Trophoblast cell (in vitro differentiated cells and primary cell): ENCODE results near the gene THRA.

Experiments used
- DNase-seq, 2 donors: peaks; one replicate each; pipeline ENCODE4 v3.0.0-alpha.2; 2016
- H2AFZ ChIP-seq: 2 replicates; pipeline ENCODE4 v1.6.1; 2013; ENCODE audit warnings: low read length, moderate library complexity, mild to moderate bottlenecking; ENCODE audit not compliant: insufficient read depth, poor library complexity
- H2AK5ac ChIP-seq: 2 replicates; pipeline ENCODE4 v1.6.1; 2013; ENCODE audit warnings: mild to moderate bottlenecking, low read length
- H2BK120ac ChIP-seq: 2 replicates; pipeline ENCODE4 v1.6.1; 2013; ENCODE audit warnings: low read length, mild to moderate bottlenecking, moderate library complexity; ENCODE audit not compliant: insufficient read depth, poor library complexity
- H2BK12ac ChIP-seq: 2 replicates; pipeline ENCODE4 v1.6.1; 2013; ENCODE audit warnings: mild to moderate bottlenecking, low read length, moderate library complexity
- H2BK5ac ChIP-seq: 2 replicates; pipeline ENCODE4 v1.6.1; 2013; ENCODE audit warnings: low read length, low read depth, moderate library complexity, mild to moderate bottlenecking; ENCODE audit not compliant: poor library complexity
- H3K14ac ChIP-seq: 2 replicates; pipeline ENCODE4 v1.6.1; 2013; ENCODE audit warnings: mild to moderate bottlenecking, low read length
- H3K18ac ChIP-seq: 2 replicates; pipeline ENCODE4 v1.6.1; 2013; ENCODE audit warnings: mild to moderate bottlenecking, low read length
- H3K23ac ChIP-seq: 2 replicates; pipeline ENCODE4 v1.6.1; 2013; ENCODE audit warnings: low read length
- H3K27ac ChIP-seq: 2 replicates; pipeline ENCODE4 v1.5.1; 2013; ENCODE audit warnings: low read depth, mild to moderate bottlenecking, inconsistent platforms, low read length, moderate library complexity
- H3K27me3 ChIP-seq: 2 replicates; pipeline ENCODE4 v1.6.1; 2013; ENCODE audit warnings: inconsistent platforms, mild to moderate bottlenecking, low read length, moderate library complexity; ENCODE audit not compliant: insufficient read depth
- H3K36me3 ChIP-seq, 2 experiments: 1 replicate in 1 of 2; 2 replicates in 1 of 2; pipeline ENCODE4 v1.6.1; 2013; ENCODE audit warnings: low read length in 2 of 2, mild to moderate bottlenecking in 2 of 2, moderate library complexity in 1 of 2; ENCODE audit not compliant: insufficient read depth in 2 of 2, control insufficient read depth in 1 of 2
- H3K4ac ChIP-seq: 2 replicates; pipeline ENCODE4 v1.6.1; 2013; ENCODE audit warnings: low read depth, mild to moderate bottlenecking, low read length, moderate library complexity
- H3K4me1 ChIP-seq, 2 experiments: 1 replicate in 1 of 2; 2 replicates in 1 of 2; pipeline ENCODE4 v1.6.1; 2013; ENCODE audit warnings: low read length in 2 of 2, mild to moderate bottlenecking in 2 of 2, moderate library complexity in 1 of 2; ENCODE audit not compliant: insufficient read depth in 2 of 2, control insufficient read depth in 1 of 2
- H3K4me2 ChIP-seq: 2 replicates; pipeline ENCODE4 v1.6.1; 2013; ENCODE audit warnings: inconsistent platforms, mild to moderate bottlenecking, low read length, moderate library complexity
- H3K4me3 ChIP-seq: 2 replicates; pipeline ENCODE4 v1.5.1; 2013; ENCODE audit warnings: mild to moderate bottlenecking, low read depth, low read length, inconsistent platforms
- H3K79me1 ChIP-seq: one replicate; pipeline ENCODE4 v1.6.1; 2013; ENCODE audit warnings: low read length
- H3K79me2 ChIP-seq: 2 replicates; pipeline ENCODE4 v1.6.1; 2013; ENCODE audit warnings: low read length, mild to moderate bottlenecking; ENCODE audit not compliant: control insufficient read depth, insufficient read depth, poor library complexity
- H3K9ac ChIP-seq: 2 replicates; pipeline ENCODE4 v1.6.1; 2013; ENCODE audit warnings: mild to moderate bottlenecking, low read length
- H3K9me3 ChIP-seq: 2 replicates; pipeline ENCODE4 v1.6.1; 2013; ENCODE audit warnings: low read depth, mild to moderate bottlenecking, control low read depth, inconsistent platforms, low read length; ENCODE audit not compliant: insufficient read depth
- H4K12ac ChIP-seq: 2 replicates; pipeline ENCODE4 v1.6.1; 2013; ENCODE audit warnings: low read depth, mild to moderate bottlenecking, low read length, moderate library complexity
- H4K8ac ChIP-seq: 2 replicates; pipeline ENCODE4 v1.6.1; 2013; ENCODE audit warnings: low read depth, mild to moderate bottlenecking, low read length, moderate library complexity
- H4K91ac ChIP-seq: one replicate; pipeline ENCODE4 v1.6.1; 2013; ENCODE audit warnings: low read depth, mild to moderate bottlenecking, low read length, moderate library complexity
- WGBS: extraction: QIAGEN DNeasy Blood & Tissue Kit; methylation state at CpG from one replicate; pipeline ENCODE4 v1.1.7; 2013; ENCODE audit warnings: missing lambda C conversion rate; ENCODE audit not compliant: insufficient read length, insufficient coverage; ENCODE audit errors: extremely low coverage; 5-methylcytosine and 5-hydroxymethylcytosine counted together

The THRA gene

GRCh38 chr17:40091691-40092397 is 29.1 kb downstream of the THRA start:
- Histone ChIP-seq H2AK5ac (no peak overlapping the region), H3K9ac (no peak overlapping the region), H3K4me2 (no peak overlapping the region), H3K79me2 (no peaks in the 10 kb centered on the region), H4K12ac (no peak overlapping the region), H3K36me3 (peaks cover 20 to 26% of the 10 kb centered on the region in 2 experiments), H3K14ac (no peak overlapping the region), H3K27me3 (no peaks in the 10 kb centered on the region), H2BK5ac (no peak overlapping the region), H3K9me3 (no peaks in the 10 kb centered on the region), H4K91ac (no peak overlapping the region), H2BK120ac (no peak overlapping the region), H3K4me3 (no peak overlapping the region), H3K23ac (no peak overlapping the region), H3K4me1 (peaks cover 0 to 2% of the 10 kb centered on the region in 2 experiments), H4K8ac (no peak overlapping the region), H3K18ac (no peak overlapping the region), H3K4ac (no peak overlapping the region), H2BK12ac (no peak overlapping the region), H3K79me1 (no peaks in the 10 kb centered on the region), H2AFZ (no peak overlapping the region), H3K27ac (no peak overlapping the region)
- no peak for DNase-seq
- no CpG with 5 or more reads among the region's 18 CpGs for WGBS

GRCh38 chr17:40092581-40092980 is 29.8 kb downstream of the THRA start:
- Histone ChIP-seq H3K9me3 (no peaks in the 10 kb centered on the region), H3K27me3 (no peaks in the 10 kb centered on the region), H2BK5ac (no peak overlapping the region), H3K14ac (no peak overlapping the region), H3K79me1 (no peaks in the 10 kb centered on the region), H4K8ac (no peak overlapping the region), H3K36me3 (peaks cover 19 to 21% of the 10 kb centered on the region in 2 experiments), H3K9ac (no peak overlapping the region), H4K12ac (no peak overlapping the region), H2AK5ac (no peak overlapping the region), H3K23ac (no peak overlapping the region), H3K4ac (no peak overlapping the region), H2BK120ac (no peak overlapping the region), H4K91ac (no peak overlapping the region), H2BK12ac (no peak overlapping the region), H3K27ac (no peak overlapping the region), H3K4me2 (no peak overlapping the region), H3K79me2 (no peaks in the 10 kb centered on the region), H3K18ac (no peak overlapping the region), H3K4me1 (peaks cover 0 to 2% of the 10 kb centered on the region in 2 experiments), H3K4me3 (no peak overlapping the region), H2AFZ (no peak overlapping the region)
- no peak for DNase-seq
- no CpG with 5 or more reads among the region's 3 CpGs for whole genome bisulfite sequencing

GRCh38 chr17:40093005-40093579 is 30.3 kb downstream of the THRA start:
- Histone ChIP-seq H2AK5ac (no peak overlapping the region), H3K27me3 (no peaks in the 10 kb centered on the region), H2BK120ac (no peak overlapping the region), H3K4me3 (no peak overlapping the region), H2BK5ac (no peak overlapping the region), H4K12ac (no peak overlapping the region), H2BK12ac (no peak overlapping the region), H3K4me2 (no peak overlapping the region), H3K4me1 (peaks cover 0 to 3% of the 10 kb centered on the region in 2 experiments), H3K4ac (no peak overlapping the region), H4K8ac (no peak overlapping the region), H3K9me3 (peaks cover 1% of the 10 kb centered on the region), H3K23ac (no peak overlapping the region), H2AFZ (no peak overlapping the region), H3K79me1 (no peaks in the 10 kb centered on the region), H3K18ac (no peak overlapping the region), H3K9ac (no peak overlapping the region), H3K79me2 (no peaks in the 10 kb centered on the region), H3K27ac (no peak overlapping the region), H3K36me3 (peaks cover 19 to 21% of the 10 kb centered on the region in 2 experiments), H4K91ac (no peak overlapping the region), H3K14ac (no peak overlapping the region)
- no CpG with 5 or more reads among the region's 29 CpGs for WGBS
- no peak for DNase-seq

- Histone ChIP-seq H2BK12ac (no peak overlapping the region), H3K79me1 (peaks cover 2% of the 10 kb centered on the region), H3K27ac (no peak overlapping the region), H3K4me1 (peaks cover 4 to 9% of the 10 kb centered on the region in 2 experiments), H3K36me3 (peaks cover 16 to 19% of the 10 kb centered on the region in 2 experiments), H3K18ac (no peak overlapping the region), H4K12ac (no peak overlapping the region), H2AFZ (no peak overlapping the region), H3K23ac (no peak overlapping the region), H2AK5ac (no peak overlapping the region), H3K27me3 (no peaks in the 10 kb centered on the region), H3K4ac (no peak overlapping the region), H4K8ac (no peak overlapping the region), H3K9me3 (peaks cover 2% of the 10 kb centered on the region), H3K4me2 (no peak overlapping the region), H3K79me2 (no peaks in the 10 kb centered on the region), H2BK120ac (no peak overlapping the region), H4K91ac (no peak overlapping the region), H3K4me3 (no peak overlapping the region), H3K14ac (no peak overlapping the region), H2BK5ac (no peak overlapping the region), H3K9ac (no peak overlapping the region)
- WGBS: no CpG with 5 or more reads among the region's 16 CpGs
- no peak for DNase-seq
These were observed 30.9 kb downstream of the THRA start for GRCh38 chr17:40093580-40094201.
